IPS-18c (cell line): ENCODE measurements around the gene MIA.
"Not testable (repeated sequence)": the region's sequence is repeated elsewhere in the genome, so short reads cannot be mapped to it uniquely, and the experiment has no call there.

Experiments used
- H3K4me3 ChIP-seq: 2 replicates; pipeline ENCODE4 v1.7.0; 2013; ENCODE audit warnings: low read depth, mild to moderate bottlenecking, low read length, moderate library complexity; ENCODE audit not compliant: insufficient read depth
- H3K9me3 ChIP-seq: one replicate; pipeline ENCODE4 v1.6.1; 2013; ENCODE audit warnings: mild to moderate bottlenecking, low read length, moderate library complexity; ENCODE audit not compliant: control insufficient read depth, insufficient read depth

MIA gene

DNA sequence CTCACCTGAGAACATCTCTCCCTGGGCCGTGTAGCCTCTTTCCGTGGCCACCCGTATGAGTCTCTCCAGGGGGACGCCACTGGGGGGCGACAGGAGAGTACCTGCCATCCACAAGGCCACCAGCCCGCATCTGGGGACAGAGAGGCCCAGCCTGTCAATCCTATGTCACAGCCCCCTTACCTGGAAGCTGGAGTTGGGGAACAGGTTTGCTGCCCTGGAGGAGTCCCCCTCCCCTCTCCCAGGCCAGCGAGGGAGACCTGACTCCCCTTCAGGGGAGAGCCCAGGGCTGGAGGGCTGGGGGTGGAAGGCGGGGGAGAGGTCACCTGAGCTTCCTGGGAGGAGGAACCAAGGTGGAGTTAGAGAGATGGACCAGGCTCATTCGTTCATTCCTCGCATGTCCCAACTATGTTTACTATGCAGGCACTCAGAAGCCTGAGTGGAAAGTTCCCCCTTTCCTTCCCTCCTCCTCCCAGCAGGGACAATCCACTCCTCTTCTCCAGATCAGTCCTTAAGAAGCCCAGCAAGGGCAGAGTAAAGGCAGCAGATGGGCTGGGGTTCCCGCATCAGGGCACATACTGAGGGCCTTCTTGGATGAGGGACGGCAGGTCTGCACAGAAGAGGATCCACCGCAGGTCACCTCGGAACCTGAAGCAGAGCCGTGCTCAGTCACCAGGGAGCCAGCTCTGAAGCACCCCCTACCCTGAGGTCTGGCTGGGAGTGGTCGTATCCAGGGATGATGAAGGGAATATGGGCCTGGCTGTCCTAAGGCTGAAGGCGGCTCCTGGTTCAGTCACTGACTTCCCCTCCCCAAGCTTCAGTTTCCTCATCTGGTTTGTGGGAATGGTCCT, 30.5 kb upstream of the MIA start:
- no peaks in the 10 kb centered on the region for H3K9me3 ChIP-seq
- peak overlapping the region; percentile 28; the same call in 1 of the 2 replicates for H3K4me3 ChIP-seq

GRCh38 chr19:40745402-40745780, 29.9 kb upstream of the MIA start:
- H3K9me3 ChIP-seq, result no peaks in the 10 kb centered on the region
- no peak overlapping the region for H3K4me3 ChIP-seq

DNA sequence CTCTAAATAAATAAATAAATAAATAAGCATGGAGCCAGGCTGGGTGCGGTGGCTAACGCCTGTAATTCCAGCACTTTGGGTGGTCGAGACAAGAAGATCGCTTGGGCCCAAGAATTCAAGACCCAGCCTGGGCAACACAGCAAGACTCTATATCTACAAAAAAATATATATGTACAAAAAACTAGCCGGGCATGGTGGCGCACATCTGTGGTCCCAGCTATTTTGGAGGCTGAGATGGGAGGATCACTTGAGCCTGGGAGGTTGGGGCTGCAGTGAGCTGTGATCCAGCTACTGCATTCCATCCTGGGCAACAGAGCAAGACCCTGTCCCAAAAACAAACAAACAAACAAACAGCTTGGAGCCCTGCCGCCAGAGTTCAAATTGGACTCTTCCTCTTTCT, 27.8 kb upstream of the MIA start:
- Histone ChIP-seq H3K4me3 (no peak overlapping the region), H3K9me3 (no peaks in the 10 kb centered on the region)

- Histone ChIP-seq H3K9me3 (no peaks in the 10 kb centered on the region), H3K4me3 (peak within 1 kb of the TSS; percentile 87)
These were observed 25.1 kb upstream of the MIA start, which contains the start of gene ACTMAP for GRCh38 chr19:40750058-40750873. ACTMAP (minus strand) TSS chr19:40750477; CDS start chr19:40749803, 674 bp downstream.

DNA sequence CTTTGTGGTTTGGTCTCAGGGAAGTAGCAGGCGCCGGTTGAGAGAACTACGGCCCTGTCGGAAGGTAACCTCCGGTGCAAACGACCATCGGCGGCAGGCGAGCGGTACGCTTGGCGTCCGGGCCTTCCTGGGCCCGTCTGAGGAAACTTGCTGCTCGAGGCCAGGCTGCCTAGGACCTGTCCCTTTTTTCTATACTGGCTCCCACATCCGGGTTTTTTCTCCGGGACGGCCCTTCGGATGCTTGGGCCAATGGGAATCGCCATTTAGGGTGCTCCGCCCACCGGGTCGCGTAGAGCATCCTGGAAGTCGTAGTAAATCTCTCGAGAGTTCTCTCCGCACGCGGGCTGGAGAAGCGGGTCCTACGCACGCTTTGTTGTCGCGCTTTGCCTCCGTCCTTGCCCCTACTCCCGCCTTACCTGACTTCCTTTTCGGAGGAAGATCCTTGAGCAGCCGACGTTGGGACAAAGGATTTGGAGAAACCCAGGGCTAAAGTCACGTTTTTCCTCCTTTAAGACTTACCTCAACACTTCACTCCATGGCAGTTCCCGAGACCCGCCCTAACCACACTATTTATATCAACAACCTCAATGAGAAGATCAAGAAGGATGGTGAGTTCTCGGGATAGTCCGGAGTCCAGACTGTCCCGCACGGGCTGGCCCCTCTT, 24.3 kb upstream of the MIA start, which contains the start of gene SNRPA:
Gene SNRPA, plus strand, starts transcription at position 330 of the 664 bp plus-strand sequence. Its CDS starts 206 bp downstream, at position 536.
- peak within 1 kb of the TSS; percentile 87 for H3K4me3 ChIP-seq
- no peaks in the 10 kb centered on the region for H3K9me3 ChIP-seq

- H3K4me3 ChIP-seq, result peak overlapping the region; percentile 83
These were observed 23.0 kb upstream of the MIA start for GRCh38 chr19:40752257-40752781.

GRCh38 chr19:40754611-40755247, 20.6 kb upstream of the MIA start:
- H3K9me3 ChIP-seq, result no peaks in the 10 kb centered on the region
- H3K4me3 ChIP-seq, result no peak overlapping the region

More at GRCh38 chr19:40752257-40752781, 23.0 kb upstream of the MIA start:
- no peaks in the 10 kb centered on the region for H3K9me3 ChIP-seq

DNA sequence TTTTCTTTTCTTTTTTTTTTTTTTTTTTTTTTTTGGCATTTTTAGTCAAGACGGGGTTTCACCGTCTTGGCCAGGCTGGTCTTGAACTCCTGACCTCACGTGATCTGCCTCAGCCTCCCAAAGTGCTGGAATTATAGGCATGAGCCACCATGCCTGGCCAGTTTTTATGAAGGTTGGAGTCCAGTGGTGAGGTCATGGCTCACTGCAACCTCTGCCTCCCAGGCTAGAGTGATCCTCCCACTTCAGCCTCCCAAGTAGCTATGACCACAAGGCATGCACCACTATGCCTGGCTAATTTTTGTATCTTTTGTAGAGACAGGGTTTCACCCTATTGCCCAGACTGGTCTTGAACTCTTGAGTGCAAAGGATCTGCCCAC, 20.1 kb upstream of the MIA start:
- no peaks in the 10 kb centered on the region for H3K9me3 ChIP-seq
- no peak overlapping the region for H3K4me3 ChIP-seq

- H3K9me3 ChIP-seq, result no peaks in the 10 kb centered on the region
- no peak overlapping the region for H3K4me3 ChIP-seq
These were observed 19.5 kb upstream of the MIA start for GRCh38 chr19:40755791-40756190.

DNA sequence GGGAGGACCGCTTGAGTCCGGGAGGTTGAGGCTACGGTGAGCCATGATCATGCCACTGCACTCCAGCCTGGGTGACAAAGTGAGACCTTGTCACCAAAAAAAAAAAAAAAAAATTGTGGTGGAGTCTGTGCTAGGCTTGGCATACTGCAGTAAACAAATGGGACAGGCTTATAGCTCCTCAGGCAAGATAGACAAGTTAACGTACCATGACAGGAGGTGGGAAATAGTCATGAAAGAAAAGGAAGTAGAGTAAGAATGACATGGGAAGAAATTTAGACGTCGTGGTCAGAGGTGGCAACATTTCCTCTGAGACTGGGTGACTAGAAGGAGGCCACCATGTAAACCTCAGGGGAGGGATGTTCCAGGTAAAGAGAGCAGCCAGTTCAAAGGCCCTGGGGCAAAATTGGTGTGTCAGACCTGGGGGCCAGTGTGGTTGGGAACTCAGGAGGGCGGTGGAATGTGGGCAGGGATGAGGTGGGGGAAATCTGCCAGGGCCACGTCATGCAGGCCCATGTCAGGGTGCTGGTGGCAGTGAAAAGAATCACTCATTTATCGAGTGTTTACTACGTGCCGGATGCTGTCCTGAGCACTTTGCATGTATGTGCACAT, 18.7 kb upstream of the MIA start:
- no peaks in the 10 kb centered on the region for H3K9me3 ChIP-seq
- no peak overlapping the region for H3K4me3 ChIP-seq

- Histone ChIP-seq H3K9me3 (no peaks in the 10 kb centered on the region), H3K4me3 (no peak overlapping the region)
These were observed 16.8 kb upstream of the MIA start for GRCh38 chr19:40758491-40758890.

DNA sequence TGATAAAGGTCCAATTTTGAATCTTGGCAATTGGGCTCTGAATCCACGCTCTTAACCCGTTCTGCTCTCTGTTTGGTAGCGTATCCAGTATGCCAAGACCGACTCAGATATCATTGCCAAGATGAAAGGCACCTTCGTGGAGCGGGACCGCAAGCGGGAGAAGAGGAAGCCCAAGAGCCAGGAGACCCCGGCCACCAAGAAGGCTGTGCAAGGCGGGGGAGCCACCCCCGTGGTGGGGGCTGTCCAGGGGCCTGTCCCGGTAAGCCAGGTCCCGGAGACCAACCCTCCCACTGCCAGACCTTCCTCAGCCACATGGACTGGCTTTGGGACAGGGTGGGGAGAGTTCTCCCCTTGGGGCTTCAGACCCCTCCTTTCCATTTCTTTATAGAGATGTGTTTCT, 16.0 kb upstream of the MIA start:
- Histone ChIP-seq H3K4me3 (no peak overlapping the region), H3K9me3 (no peaks in the 10 kb centered on the region)

DNA sequence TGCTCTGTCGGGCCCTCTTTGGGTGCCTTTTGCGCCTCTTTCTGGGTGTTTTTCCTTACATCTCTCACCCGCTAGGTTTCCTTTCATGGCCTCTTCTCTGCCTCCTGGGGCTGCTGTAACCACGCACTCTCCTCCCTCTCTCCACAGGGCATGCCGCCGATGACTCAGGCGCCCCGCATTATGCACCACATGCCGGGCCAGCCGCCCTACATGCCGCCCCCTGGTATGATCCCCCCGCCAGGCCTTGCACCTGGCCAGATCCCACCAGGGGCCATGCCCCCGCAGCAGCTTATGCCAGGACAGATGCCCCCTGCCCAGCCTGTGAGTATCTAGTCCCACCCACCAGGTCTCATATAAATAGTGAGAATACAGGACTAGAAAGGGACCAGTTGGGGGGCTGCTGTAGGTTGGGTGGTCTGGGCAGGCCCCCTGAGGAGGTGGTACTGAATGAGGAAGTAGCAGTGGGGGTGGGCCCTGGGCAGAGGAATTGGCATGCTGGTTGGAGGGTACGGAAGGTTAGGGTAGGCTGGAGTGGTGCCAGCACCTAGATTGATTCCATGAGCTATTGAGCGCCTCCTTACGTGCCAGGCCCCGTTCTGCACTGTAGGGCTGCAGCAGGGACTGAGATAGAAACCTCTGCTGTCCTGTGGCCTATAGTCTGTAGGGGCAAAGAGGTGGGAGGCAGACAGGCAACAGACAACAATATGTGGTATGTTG, 12.4 kb upstream of the MIA start:
- H3K4me3 ChIP-seq, result no peak overlapping the region
- no peaks in the 10 kb centered on the region for H3K9me3 ChIP-seq

GRCh38 chr19:40763526-40763925, 11.8 kb upstream of the MIA start:
- H3K4me3 ChIP-seq, result no peak overlapping the region
- H3K9me3 ChIP-seq, result no peaks in the 10 kb centered on the region

DNA sequence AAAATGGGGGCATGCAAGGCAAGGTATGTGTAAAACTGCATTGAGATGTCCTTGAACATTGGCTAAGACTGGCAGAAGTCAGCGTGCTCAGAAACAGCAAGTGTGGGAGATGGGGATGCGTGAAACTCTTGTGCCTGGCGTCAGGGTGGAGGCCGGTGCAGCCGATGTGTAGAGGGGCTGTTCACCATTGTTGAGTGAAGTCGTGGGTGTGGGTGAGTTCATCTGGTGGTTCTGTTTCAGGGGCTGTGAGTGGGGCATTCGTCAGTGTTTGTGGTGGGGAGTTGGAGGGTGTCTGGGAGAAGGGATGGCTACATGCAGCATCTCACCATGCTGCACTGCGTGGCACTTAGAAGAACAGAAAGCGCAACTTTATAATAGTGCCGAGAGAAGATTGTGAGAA, 11.4 kb upstream of the MIA start:
- Histone ChIP-seq H3K9me3 (no peaks in the 10 kb centered on the region), H3K4me3 (no peak overlapping the region)

DNA sequence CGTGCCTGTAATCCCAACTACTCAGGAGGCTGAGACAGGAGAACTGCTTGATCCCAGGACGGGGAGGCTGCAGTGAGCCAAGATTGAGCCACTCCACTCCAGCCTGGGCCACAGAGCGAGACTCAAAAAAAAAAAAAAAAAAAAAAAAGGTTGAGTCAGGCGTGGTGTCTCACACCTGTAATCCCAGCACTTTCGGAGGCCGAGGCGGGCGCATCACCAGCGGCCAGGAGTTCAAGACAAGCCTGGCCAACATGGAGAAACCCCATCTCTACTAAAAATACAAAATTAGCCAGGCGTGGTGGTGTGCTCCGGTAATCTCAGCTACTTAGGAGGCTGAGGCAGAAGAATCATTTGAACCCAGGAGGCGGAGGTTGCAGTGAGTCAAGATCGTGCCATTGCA, 8.9 kb upstream of the MIA start:
- not testable (repeated sequence) for H3K4me3 ChIP-seq, H3K9me3 ChIP-seq
